H9 (cell line): ENCODE measurements around the gene DMWD. TPM values are rescaled to one million over a fixed set of nuclear protein-coding genes. Genes with fewer than 3 reads are reported as not detected.

ENCODE experiments used
- DNase-seq: peaks from one replicate; pipeline ENCODE4 v3.0.0-alpha.2; 2017
- H2AFZ ChIP-seq: one replicate; pipeline ENCODE4 v1.6.1; 2013; ENCODE audit warnings: mild to moderate bottlenecking, low read length, control low read depth, moderate library complexity
- H2AK5ac ChIP-seq: 2 replicates; pipeline ENCODE4 v1.6.1; 2013; ENCODE audit warnings: low read length, control low read depth, mixed read lengths; ENCODE audit not compliant: insufficient read length
- H2BK120ac ChIP-seq: one replicate; pipeline ENCODE4 v1.6.1; 2013; ENCODE audit warnings: low read depth, mild to moderate bottlenecking, low read length, control low read depth, inconsistent platforms; ENCODE audit not compliant: poor library complexity, severe bottlenecking
- H2BK12ac ChIP-seq: 2 replicates; pipeline ENCODE4 v1.6.1; 2013; ENCODE audit warnings: low read length, control low read depth, mixed read lengths, low read depth; ENCODE audit not compliant: insufficient read length
- H2BK15ac ChIP-seq: 2 replicates; pipeline ENCODE4 v1.6.1; 2013; ENCODE audit warnings: low read depth, low read length, control low read depth
- H2BK20ac ChIP-seq: one replicate; pipeline ENCODE4 v1.6.1; 2013; ENCODE audit warnings: low read depth, mild to moderate bottlenecking, low read length, control low read depth, inconsistent platforms; ENCODE audit not compliant: poor library complexity, severe bottlenecking
- H2BK5ac ChIP-seq: 2 replicates; pipeline ENCODE4 v1.6.1; 2013; ENCODE audit warnings: low read length, control low read depth, mixed read lengths; ENCODE audit not compliant: insufficient read length
- H3K14ac ChIP-seq: 2 replicates; pipeline ENCODE4 v1.6.1; 2013; ENCODE audit warnings: low read length, control low read depth; ENCODE audit not compliant: insufficient read depth
- H3K18ac ChIP-seq: 2 replicates; pipeline ENCODE4 v1.6.1; 2013; ENCODE audit warnings: low read depth, mild to moderate bottlenecking, mixed read lengths, low read length, control low read depth; ENCODE audit not compliant: insufficient read length
- H3K23ac ChIP-seq: 2 replicates; pipeline ENCODE4 v1.6.1; 2013; ENCODE audit warnings: low read length, control low read depth, mixed read lengths, low read depth; ENCODE audit not compliant: insufficient read length
- H3K23me2 ChIP-seq: 2 replicates; pipeline ENCODE4 v1.6.1; 2013; ENCODE audit warnings: low read depth, mild to moderate bottlenecking, mixed read lengths, low read length, control low read depth; ENCODE audit not compliant: insufficient read length, poor library complexity, severe bottlenecking
- H3K27ac ChIP-seq: 2 replicates; pipeline ENCODE4 v1.5.1; 2013; ENCODE audit warnings: low read length, control low read depth, mixed read lengths, low read depth; ENCODE audit not compliant: insufficient read length
- H3K27me3 ChIP-seq: 2 replicates; pipeline ENCODE4 v1.6.1; 2013; ENCODE audit warnings: low read length, control low read depth, inconsistent platforms; ENCODE audit not compliant: insufficient read depth
- H3K4ac ChIP-seq: 2 replicates; pipeline ENCODE4 v1.6.1; 2013; ENCODE audit warnings: low read depth, mild to moderate bottlenecking, control low read depth, inconsistent platforms, low read length, moderate library complexity
- H3K4me1 ChIP-seq: 2 replicates; pipeline ENCODE4 v1.6.1; 2013; ENCODE audit warnings: low read length, control low read depth, inconsistent platforms; ENCODE audit not compliant: insufficient read depth
- H3K4me2 ChIP-seq: 2 replicates; pipeline ENCODE4 v1.6.1; 2013; ENCODE audit warnings: low read length, control low read depth, mixed read lengths; ENCODE audit not compliant: insufficient read length, insufficient read depth
- H3K56ac ChIP-seq: 2 replicates; pipeline ENCODE4 v1.6.1; 2013; ENCODE audit warnings: low read depth, mild to moderate bottlenecking, mixed read lengths, low read length, control low read depth; ENCODE audit not compliant: insufficient read length
- H3K79me1 ChIP-seq: 2 replicates; pipeline ENCODE4 v1.6.1; 2013; ENCODE audit warnings: low read depth, mild to moderate bottlenecking, moderate library complexity, low read length, control low read depth, inconsistent platforms; ENCODE audit not compliant: insufficient read depth, poor library complexity, severe bottlenecking
- H3K79me2 ChIP-seq: 2 replicates; pipeline ENCODE4 v1.6.1; 2013; ENCODE audit warnings: low read length, control low read depth, inconsistent platforms; ENCODE audit not compliant: insufficient read depth
- H3K9ac ChIP-seq: 2 replicates; pipeline ENCODE4 v1.6.1; 2013; ENCODE audit warnings: low read length, control low read depth, mixed read lengths; ENCODE audit not compliant: insufficient read length; ENCODE audit errors: extremely low read depth
- H3K9me3 ChIP-seq: one replicate; pipeline ENCODE4 v1.6.1; 2013; ENCODE audit warnings: low read depth, low read length, inconsistent platforms; ENCODE audit not compliant: control insufficient read depth
- H3T11ph ChIP-seq: one replicate; pipeline ENCODE4 v1.6.1; 2013; ENCODE audit warnings: mild to moderate bottlenecking, low read length, control low read depth, inconsistent platforms
- H4K20me1 ChIP-seq: one replicate; pipeline ENCODE4 v1.6.1; 2013; ENCODE audit not compliant: control insufficient read depth, insufficient read length, insufficient read depth
- H4K5ac ChIP-seq: 2 replicates; pipeline ENCODE4 v1.6.1; 2013; ENCODE audit warnings: low read depth, mild to moderate bottlenecking, mixed read lengths, low read length, control low read depth; ENCODE audit not compliant: insufficient read length
- H4K8ac ChIP-seq: replicated peaks from 2 replicates; pipeline ENCODE4 v1.6.1; 2013; ENCODE audit warnings: low read length, control low read depth, mixed read lengths, low read depth; ENCODE audit not compliant: insufficient read length
- H4K91ac ChIP-seq: 2 replicates; pipeline ENCODE4 v1.6.1; 2013; ENCODE audit warnings: low read depth, mild to moderate bottlenecking, moderate library complexity, mixed read lengths, low read length, control low read depth; ENCODE audit not compliant: insufficient read length
- H3K27ac Mint-ChIP-seq, 3 experiments: 2 replicates in 2 of 3; 3 replicates in 1 of 3; pipeline ENCODE4 v1.8.0; 2020 to 2021; ENCODE audit warnings: mixed read lengths in 3 of 3, mild to moderate bottlenecking in 1 of 3, moderate library complexity in 1 of 3
- H3K27me3 Mint-ChIP-seq: 2 replicates; pipeline ENCODE4 v1.8.0; 2021; ENCODE audit warnings: low read depth, mild to moderate bottlenecking, moderate library complexity, mixed read lengths
- H3K36me3 Mint-ChIP-seq, 3 experiments: 2 replicates in 2 of 3; 3 replicates in 1 of 3; pipeline ENCODE4 v1.8.0; 2020 to 2021; ENCODE audit warnings: low read depth in 3 of 3, mixed read lengths in 3 of 3; ENCODE audit not compliant: insufficient read depth in 1 of 3
- H3K4me1 Mint-ChIP-seq, 2 experiments: 2 replicates each; pipeline ENCODE4 v1.8.0; 2020; ENCODE audit warnings: mixed read lengths in 2 of 2
- H3K4me3 Mint-ChIP-seq, 2 experiments: 2 replicates in 1 of 2; 3 replicates in 1 of 2; pipeline ENCODE4 v1.8.0; 2020 to 2021; ENCODE audit warnings: mild to moderate bottlenecking in 2 of 2, mixed read lengths in 2 of 2, moderate library complexity in 1 of 2
- H3K9me3 Mint-ChIP-seq, 2 experiments: 2 replicates in 1 of 2; 3 replicates in 1 of 2; pipeline ENCODE4 v1.8.0; 2020; ENCODE audit warnings: mild to moderate bottlenecking in 2 of 2, mixed read lengths in 2 of 2, moderate library complexity in 1 of 2
- WGBS: extraction: QIAGEN DNeasy Blood & Tissue Kit; methylation state at CpG from one replicate; pipeline ENCODE4 v1.1.7; 2013; ENCODE audit warnings: missing lambda C conversion rate, low lambda C conversion rate, mixed read lengths; ENCODE audit not compliant: insufficient read length; ENCODE audit errors: extremely low coverage; 5-methylcytosine and 5-hydroxymethylcytosine counted together
- total RNA-seq: library from RNA; stranded (reverse); gene quantifications from 2 replicates; pipeline ENCODE4 v1.2.1, GENCODE V29; 2021
- TF ChIP-seq, protein P1 (sequence below): fragments of 200-600 bp; sonication (generic); conservative IDR thresholded peaks from 3 replicates; pipeline ENCODE4 v1.8.0; 2021; ENCODE audit warnings: antibody characterized with exemption, mild to moderate bottlenecking

DMWD gene
- total RNA-seq, 1 experiment from 2014 or later, result 75.1 TPM

DNA sequence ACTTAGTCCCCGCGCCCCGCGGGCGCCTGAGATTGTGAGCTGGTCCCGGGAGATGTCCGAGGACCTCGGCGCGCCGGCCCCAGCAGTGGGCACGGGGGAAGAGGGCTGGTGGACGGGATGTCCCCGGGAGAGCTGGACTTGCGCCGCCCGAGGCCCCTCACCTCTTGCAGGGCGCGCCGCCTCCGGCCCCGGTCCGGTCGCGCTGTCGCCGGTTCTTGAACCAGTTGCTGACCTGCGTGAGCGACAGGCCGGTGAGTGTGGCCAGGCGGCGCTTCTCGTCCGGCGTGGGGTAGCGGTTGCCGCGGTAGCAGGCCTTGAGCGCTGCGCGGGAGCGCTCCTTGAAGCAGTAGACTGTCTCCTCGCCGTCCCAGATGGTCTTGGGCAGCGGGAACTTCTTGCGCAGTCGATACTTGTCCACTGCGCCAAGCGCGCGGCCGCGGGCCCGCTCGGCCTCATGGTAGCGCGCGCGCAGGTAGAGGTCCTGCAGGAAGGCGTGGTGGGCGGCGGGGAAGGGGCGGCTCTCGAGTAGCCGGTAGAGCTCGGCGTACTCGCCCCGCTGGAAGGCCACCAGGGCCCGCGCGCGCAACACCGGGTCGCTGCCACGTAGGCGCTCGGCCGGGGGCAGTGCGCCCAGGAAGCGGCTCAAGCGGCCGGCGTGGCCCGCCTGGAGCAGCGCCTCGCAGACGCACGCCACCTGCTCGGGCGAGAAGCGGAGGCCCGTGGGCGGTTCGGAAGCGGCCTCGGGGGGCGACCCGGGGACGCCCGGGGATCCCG, 24.6 kb downstream of the DMWD start:
- Histone ChIP-seq H3K27ac (no peak overlapping the region), H3K4ac (no peak overlapping the region), H2BK5ac (no peak overlapping the region), H3K23me2 (peaks cover 20% of the 10 kb centered on the region), H3K14ac (peak overlapping the region; percentile 91), H4K20me1 (no peaks in the 10 kb centered on the region), H3K4me2 (peak overlapping the region; percentile 72), H4K5ac (no peak overlapping the region), H2BK12ac (no peak overlapping the region), H3K79me1 (no peaks in the 10 kb centered on the region), H3K9me3 (no peaks in the 10 kb centered on the region), H3K4me1 (peaks cover 3% of the 10 kb centered on the region; the same call in 1 of the 2 replicates), H3K23ac (no peak overlapping the region), H3T11ph (no peak overlapping the region), H4K91ac (no peak overlapping the region), H3K27me3 (no peaks in the 10 kb centered on the region), H4K8ac (no peak overlapping the region), H2BK120ac (no peak overlapping the region), H2BK20ac (no peak overlapping the region), H3K18ac (peak overlapping the region; percentile 77), H2AFZ (no peak overlapping the region), H3K56ac (no peak overlapping the region), H3K79me2 (no peaks in the 10 kb centered on the region), H2AK5ac (no peak overlapping the region), H3K9ac (peak overlapping the region; percentile 50), H2BK15ac (no peak overlapping the region)
- Mint-ChIP-seq H3K27me3 (peaks cover 3% of the 10 kb centered on the region), H3K9me3 (no peaks in the 10 kb centered on the region; a peak in 1 of 5 replicates), H3K4me3 (peak overlapping the region; percentile 91 to 94), H3K4me1 (peaks cover 13 to 40% of the 10 kb centered on the region in 2 experiments), H3K27ac (peak overlapping the region in 1 of 3 experiments; percentile 81; a peak in 2 of 7 replicates), H3K36me3 (peaks cover 0 to 11% (median 6%) of the 10 kb centered on the region in 3 experiments; a peak in 5 of 7 replicates)
- no CpG with 5 or more reads among the region's 102 CpGs for WGBS
- TF ChIP-seq, protein P1, sequence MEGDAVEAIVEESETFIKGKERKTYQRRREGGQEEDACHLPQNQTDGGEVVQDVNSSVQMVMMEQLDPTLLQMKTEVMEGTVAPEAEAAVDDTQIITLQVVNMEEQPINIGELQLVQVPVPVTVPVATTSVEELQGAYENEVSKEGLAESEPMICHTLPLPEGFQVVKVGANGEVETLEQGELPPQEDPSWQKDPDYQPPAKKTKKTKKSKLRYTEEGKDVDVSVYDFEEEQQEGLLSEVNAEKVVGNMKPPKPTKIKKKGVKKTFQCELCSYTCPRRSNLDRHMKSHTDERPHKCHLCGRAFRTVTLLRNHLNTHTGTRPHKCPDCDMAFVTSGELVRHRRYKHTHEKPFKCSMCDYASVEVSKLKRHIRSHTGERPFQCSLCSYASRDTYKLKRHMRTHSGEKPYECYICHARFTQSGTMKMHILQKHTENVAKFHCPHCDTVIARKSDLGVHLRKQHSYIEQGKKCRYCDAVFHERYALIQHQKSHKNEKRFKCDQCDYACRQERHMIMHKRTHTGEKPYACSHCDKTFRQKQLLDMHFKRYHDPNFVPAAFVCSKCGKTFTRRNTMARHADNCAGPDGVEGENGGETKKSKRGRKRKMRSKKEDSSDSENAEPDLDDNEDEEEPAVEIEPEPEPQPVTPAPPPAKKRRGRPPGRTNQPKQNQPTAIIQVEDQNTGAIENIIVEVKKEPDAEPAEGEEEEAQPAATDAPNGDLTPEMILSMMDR, result no peak
- DNase-seq, result peak; percentile 71
